GM12892 (cell line): ENCODE data around the gene ATF7.

Source experiments
- POLR2A ChIP-seq: IDR thresholded peaks from 2 replicates; pipeline ENCODE4 v1.6.1; 2011; ENCODE audit warnings: low read depth, low read length, control low read depth
- POLR2AphosphoS5 ChIP-seq: IDR thresholded peaks from 2 replicates; pipeline ENCODE4 v1.6.1; 2011; ENCODE audit warnings: low read depth, low read length, control low read depth
- TAF1 ChIP-seq: IDR thresholded peaks from 2 replicates; pipeline ENCODE4 v1.6.1; 2011; ENCODE audit warnings: low read depth, mild to moderate bottlenecking, control low read depth, low read length, borderline replicate concordance

DNA sequence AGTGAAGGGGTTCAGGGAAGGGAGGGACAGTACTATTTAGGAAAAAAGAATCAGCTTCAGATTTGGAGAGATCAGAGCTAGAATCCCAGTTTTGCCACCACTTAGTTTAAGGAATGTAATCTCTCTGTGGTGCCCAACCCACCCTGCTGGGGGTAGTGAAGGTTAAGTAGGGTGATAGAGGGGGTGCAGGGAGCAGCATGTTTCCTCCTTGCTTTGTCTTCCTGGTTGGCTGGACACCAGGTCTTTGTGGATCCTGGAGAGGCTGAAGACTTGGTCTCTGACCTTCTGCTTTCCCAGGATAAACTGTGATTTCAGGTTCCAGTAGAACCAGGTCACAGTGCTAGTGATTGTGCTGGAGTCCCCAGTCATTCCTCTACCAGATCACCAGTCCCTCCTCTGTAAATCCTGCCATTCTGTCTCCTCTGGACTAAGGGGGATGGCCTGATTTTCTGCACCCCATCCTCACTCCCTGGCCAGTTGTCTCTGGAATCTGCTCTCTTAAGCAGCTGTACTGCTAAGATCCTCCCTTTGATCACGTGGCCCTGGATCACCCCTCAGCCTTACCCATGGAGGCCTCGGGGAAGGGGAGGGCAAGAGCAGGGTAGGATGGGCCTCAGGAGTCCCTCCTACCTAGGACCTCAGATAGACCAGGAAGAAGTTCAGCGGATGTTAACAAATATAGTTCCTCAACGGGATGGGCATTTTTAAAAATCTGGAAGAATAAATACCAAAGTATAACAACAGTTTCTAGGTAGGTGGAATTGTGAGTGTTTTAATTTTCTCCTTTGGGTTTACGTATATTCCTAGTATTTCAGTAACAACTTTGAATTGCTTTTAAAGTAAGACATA, 130.1 kb downstream of the ATF7 start:
- TF ChIP-seq POLR2A (no peak), TAF1 (no peak), POLR2AphosphoS5 (no peak)
